Measurements from ENCODE around the gene LPGAT1. TPM values are rescaled to one million over a fixed set of nuclear protein-coding genes. Genes with fewer than 3 reads are reported as not detected.
"Not testable (repeated sequence)": the region's sequence is repeated elsewhere in the genome, so short reads cannot be mapped to it uniquely, and the experiment has no call there.

Gene LPGAT1
- total RNA-seq, 4 donors from 2014 or later = 168 to 308 (median 203) TPM

GRCh38 chr1:211726467-211726995, 104.0 kb downstream of the LPGAT1 start:
- Histone ChIP-seq H3K27me3 (no peaks in the 10 kb centered on the region), H3K27ac (no peak overlapping the region), H3K4me3 (replicated peaks in 1 of 3) (no peak overlapping the region), H3K4me1 (no peaks in the 10 kb centered on the region), H3K36me3 (no peaks in the 10 kb centered on the region), H3K9me3 (no peaks in the 10 kb centered on the region)
- DNase-seq = no peak
- no peak for TF ChIP-seq POLR2A (IDR thresholded peaks at IDR 0.05)
- no peak for TF ChIP-seq CTCF (IDR thresholded peaks at IDR 0.05)
- WGBS, 2 donors = 70 to 82% methylated on average over 4 of the region's 4 CpGs
- intact Hi-C loops (cut with DNase I) = no loop called here

GRCh38 chr1:211724687-211725196, 105.8 kb downstream of the LPGAT1 start:
- DNase-seq = no peak
- no peaks in the 10 kb centered on the region for H3K27me3 ChIP-seq

GRCh38 chr1:211723273-211723672, 107.3 kb downstream of the LPGAT1 start:
- TF ChIP-seq POLR2A (IDR thresholded peaks at IDR 0.05) (no peak), CTCF (IDR thresholded peaks at IDR 0.05) (no peak)
- 91 to 96% methylated on average over 5 of the region's 5 CpGs for WGBS, 2 donors
- H3K4me1 ChIP-seq = no peaks in the 10 kb centered on the region
- H3K36me3 ChIP-seq = no peaks in the 10 kb centered on the region
- H3K27me3 ChIP-seq = no peaks in the 10 kb centered on the region
- no peak overlapping the region for H3K27ac ChIP-seq
- intact Hi-C loops (cut with DNase I) = no loop called here
- no peak for DNase-seq
- no peaks in the 10 kb centered on the region for H3K9me3 ChIP-seq
- H3K4me3 ChIP-seq (replicated peaks in 1 of 3) = no peak overlapping the region

More at GRCh38 chr1:211724687-211725196, 105.8 kb downstream of the LPGAT1 start:
- no peaks in the 10 kb centered on the region for H3K4me1 ChIP-seq
- no peak overlapping the region for H3K4me3 ChIP-seq (replicated peaks in 1 of 3)
- whole genome bisulfite sequencing, 2 donors = 69 to 73% methylated on average over 11 of the region's 11 CpGs
- TF ChIP-seq POLR2A (IDR thresholded peaks at IDR 0.05) (no peak), CTCF (IDR thresholded peaks at IDR 0.05) (no peak)
- intact Hi-C loops (cut with DNase I) = no loop called here
- no peak overlapping the region for H3K27ac ChIP-seq
- H3K9me3 ChIP-seq = no peaks in the 10 kb centered on the region
- no peaks in the 10 kb centered on the region for H3K36me3 ChIP-seq

GRCh38 chr1:211722277-211723175, 108.0 kb downstream of the LPGAT1 start:
- WGBS, 2 donors = 93 to 96% methylated on average over 6 of the region's 6 CpGs
- no peaks in the 10 kb centered on the region for H3K4me1 ChIP-seq
- no peaks in the 10 kb centered on the region for H3K36me3 ChIP-seq
- intact Hi-C loops (cut with DNase I) = no loop called here
- H3K27me3 ChIP-seq = no peaks in the 10 kb centered on the region
- H3K27ac ChIP-seq = no peak overlapping the region
- no peaks in the 10 kb centered on the region for H3K9me3 ChIP-seq
- no peak overlapping the region for H3K4me3 ChIP-seq (replicated peaks in 1 of 3)
- DNase-seq = no peak
- TF ChIP-seq CTCF (IDR thresholded peaks at IDR 0.05) (no peak), POLR2A (IDR thresholded peaks at IDR 0.05) (no peak)

- H3K9me3 ChIP-seq; H3K27ac ChIP-seq; H3K4me3 ChIP-seq (replicated peaks in 1 of 3); H3K27me3 ChIP-seq; H3K4me1 ChIP-seq; intact Hi-C loops (cut with DNase I); DNase-seq; H3K36me3 ChIP-seq: not testable (repeated sequence)
- WGBS, 2 donors = 95 to 98% methylated on average over 4 of the region's 4 CpGs
These were observed 114.0 kb downstream of the LPGAT1 start for GRCh38 chr1:211716555-211716954.

Measured in thyroid gland (tissue), 4 donors.